ENCODE data around the gene APOH. TPM values are rescaled to one million over a fixed set of nuclear protein-coding genes. Genes with fewer than 3 reads are reported as not detected.

The APOH gene, protein sequence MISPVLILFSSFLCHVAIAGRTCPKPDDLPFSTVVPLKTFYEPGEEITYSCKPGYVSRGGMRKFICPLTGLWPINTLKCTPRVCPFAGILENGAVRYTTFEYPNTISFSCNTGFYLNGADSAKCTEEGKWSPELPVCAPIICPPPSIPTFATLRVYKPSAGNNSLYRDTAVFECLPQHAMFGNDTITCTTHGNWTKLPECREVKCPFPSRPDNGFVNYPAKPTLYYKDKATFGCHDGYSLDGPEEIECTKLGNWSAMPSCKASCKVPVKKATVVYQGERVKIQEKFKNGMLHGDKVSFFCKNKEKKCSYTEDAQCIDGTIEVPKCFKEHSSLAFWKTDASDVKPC
- total RNA-seq (not detected), polyA plus RNA-seq (not detected)

DNA sequence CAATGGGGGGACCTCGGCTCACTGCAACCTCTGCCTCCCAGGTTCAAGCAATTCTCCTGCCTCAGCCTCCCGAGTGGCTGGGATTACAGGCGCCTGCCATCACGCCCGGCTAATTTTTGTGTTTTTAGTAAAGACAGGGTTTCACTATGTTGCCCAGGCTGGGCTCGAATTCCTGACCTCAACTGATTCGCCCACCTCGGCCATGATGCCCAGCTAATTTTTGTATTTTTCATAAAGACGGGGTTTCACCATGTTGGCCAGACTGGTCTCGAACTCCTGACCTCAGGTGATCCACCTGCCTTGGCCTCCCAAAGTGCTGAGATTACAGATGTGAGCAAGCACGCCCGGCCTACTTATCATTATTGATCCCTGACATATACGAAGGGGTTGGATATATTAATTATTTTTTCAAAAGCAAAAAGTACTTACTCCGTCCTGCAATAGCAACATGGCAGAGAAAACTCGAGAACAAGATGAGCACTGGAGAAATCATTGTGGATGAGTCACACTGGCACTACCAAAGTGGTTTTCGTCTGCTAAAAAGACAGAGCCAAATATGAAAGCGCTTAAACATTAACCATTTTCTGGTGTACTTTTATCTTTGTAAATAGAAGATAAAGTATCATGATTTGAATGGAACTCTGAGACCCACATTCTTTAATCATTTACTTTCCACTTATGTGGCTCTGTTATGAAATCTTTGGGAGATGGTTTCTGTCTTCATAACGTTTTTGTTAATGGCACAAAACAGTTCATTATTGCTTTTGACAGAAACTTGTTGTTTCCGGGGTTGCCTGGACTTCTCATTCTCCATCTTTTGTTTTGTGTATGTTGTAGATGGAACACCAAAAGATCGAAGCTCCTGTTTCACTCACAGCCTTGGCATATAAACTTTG, at the start of gene APOH:
Gene APOH, minus strand, starts transcription at position 529 of the 896 bp plus-strand sequence. Its CDS starts 36 bp downstream, at position 493.
- Histone ChIP-seq H3K9me3 (ENCODE audit: low read length) (no peaks in the 10 kb centered on the region), H3K27me3 (ENCODE audit: insufficient read depth, low read length, poor library complexity, severe bottlenecking) (no peaks in the 10 kb centered on the region), H3K4me3 (ENCODE audit: low read length) (no peak within 1 kb of the TSS), H3K36me3 (ENCODE audit: insufficient read depth, low read length) (no peaks in the 10 kb centered on the region), H3K4me1 (ENCODE audit: insufficient read depth, low read length) (no peaks in the 10 kb centered on the region), H3K27ac (ENCODE audit: low read depth, low read length) (no peak within 1 kb of the TSS)
- POLR2A ChIA-PET, result no interaction called here
- Mint-ChIP-seq H3K4me1 (peaks cover 3 to 7% (median 6%) of the 10 kb centered on the region in 3 donors), H3K27ac (no peak within 1 kb of the TSS), H3K9me3 (no peaks in the 10 kb centered on the region), H3K27me3 (peaks cover 0 to 5% of the 10 kb centered on the region in 2 donors), H3K4me3 (no peak within 1 kb of the TSS), H3K36me3 (no peaks in the 10 kb centered on the region)
- no peak for DNase-seq
- CTCF ChIA-PET, result no interaction called here

DNA sequence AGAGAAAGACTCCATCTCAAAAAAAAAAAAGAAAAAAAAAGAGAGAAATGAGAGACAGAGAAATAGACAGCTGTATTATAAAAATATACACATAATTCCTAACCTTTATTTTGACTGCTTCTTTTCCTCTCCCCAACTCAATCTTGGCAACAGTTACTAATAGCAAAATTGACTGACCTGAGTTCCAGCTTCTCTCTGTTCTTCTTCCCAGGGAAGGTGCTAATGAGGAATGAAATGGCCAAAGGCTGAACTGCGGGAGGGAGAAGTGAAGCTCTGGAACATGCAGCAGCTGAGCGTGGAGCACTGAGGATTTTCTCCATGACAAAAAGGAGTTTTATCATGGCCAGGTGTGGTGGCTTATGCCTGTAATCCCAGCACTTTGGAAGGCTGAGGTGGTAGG, 48.0 kb upstream of the APOH start:
- Mint-ChIP-seq H3K36me3 (no peaks in the 10 kb centered on the region), H3K4me3 (no peak overlapping the region), H3K4me1 (no peaks in the 10 kb centered on the region), H3K9me3 (no peaks in the 10 kb centered on the region), H3K27me3 (no peaks in the 10 kb centered on the region), H3K27ac (no peak overlapping the region)
- Histone ChIP-seq H3K27ac (ENCODE audit: low read depth, low read length) (no peak overlapping the region), H3K27me3 (ENCODE audit: insufficient read depth, low read length, poor library complexity, severe bottlenecking) (no peaks in the 10 kb centered on the region), H3K4me1 (ENCODE audit: insufficient read depth, low read length) (no peaks in the 10 kb centered on the region), H3K36me3 (ENCODE audit: insufficient read depth, low read length) (no peaks in the 10 kb centered on the region), H3K4me3 (ENCODE audit: low read length) (no peak overlapping the region), H3K9me3 (ENCODE audit: low read length) (no peaks in the 10 kb centered on the region)
- no peak for DNase-seq
- ChIA-PET POLR2A (no interaction called here), CTCF (interaction anchor here (0.7 kb wide), 1 partner anchor 9 kb away, joined by 3 read pairs; no protein-coding TSS in a partner anchor)

DNA sequence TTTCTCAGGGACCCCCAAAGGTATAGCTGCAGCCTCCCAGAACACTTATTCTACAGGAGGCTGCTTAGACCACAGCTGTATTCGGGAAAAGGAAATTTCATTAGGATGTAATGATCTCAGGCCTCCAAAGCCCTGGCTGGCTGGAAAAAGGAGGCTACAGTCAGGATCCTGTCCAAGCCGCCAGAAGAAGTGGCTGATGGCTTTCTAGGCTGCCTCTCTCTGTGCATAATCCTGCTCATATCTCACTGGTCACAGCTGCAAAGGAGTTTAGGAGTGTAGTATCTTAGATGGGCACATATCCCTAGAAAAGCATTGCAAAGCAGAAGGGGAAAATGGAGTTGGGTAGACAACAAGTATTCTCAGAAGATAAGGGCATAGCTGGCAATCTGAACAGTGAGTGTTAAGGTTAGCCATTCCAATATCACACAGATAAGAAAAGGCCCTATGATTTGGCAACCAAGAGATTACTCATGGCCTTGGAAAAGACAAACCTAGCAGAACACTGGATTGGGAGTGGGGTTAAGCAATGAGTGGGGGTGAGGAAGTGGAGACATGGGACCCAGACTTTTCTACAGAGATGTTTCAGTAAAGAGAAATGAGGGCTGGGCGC, 47.2 kb upstream of the APOH start:
- H3K36me3 Mint-ChIP-seq, result no peaks in the 10 kb centered on the region
- no peaks in the 10 kb centered on the region for H3K36me3 ChIP-seq (ENCODE audit: insufficient read depth, low read length)
- CTCF ChIA-PET, result interaction anchor here (0.7 kb wide), 1 partner anchor 8 kb away, joined by 3 read pairs; no protein-coding TSS in a partner anchor
- H3K9me3 Mint-ChIP-seq, result no peaks in the 10 kb centered on the region
- POLR2A ChIA-PET, result no interaction called here
- H3K27ac Mint-ChIP-seq, result peak overlapping the region in 2 of 8 donors; percentile 15 to 61
- no peaks in the 10 kb centered on the region for H3K9me3 ChIP-seq (ENCODE audit: low read length)
- no peak overlapping the region for H3K4me3 ChIP-seq (ENCODE audit: low read length)
- H3K4me3 Mint-ChIP-seq, result no peak overlapping the region
- no peaks in the 10 kb centered on the region for H3K4me1 Mint-ChIP-seq
- H3K27me3 ChIP-seq (ENCODE audit: insufficient read depth, low read length, poor library complexity, severe bottlenecking), result no peaks in the 10 kb centered on the region
- DNase-seq, result no peak
- no peak overlapping the region for H3K27ac ChIP-seq (ENCODE audit: low read depth, low read length)
- H3K27me3 Mint-ChIP-seq, result no peaks in the 10 kb centered on the region
- H3K4me1 ChIP-seq (ENCODE audit: insufficient read depth, low read length), result no peaks in the 10 kb centered on the region

DNA sequence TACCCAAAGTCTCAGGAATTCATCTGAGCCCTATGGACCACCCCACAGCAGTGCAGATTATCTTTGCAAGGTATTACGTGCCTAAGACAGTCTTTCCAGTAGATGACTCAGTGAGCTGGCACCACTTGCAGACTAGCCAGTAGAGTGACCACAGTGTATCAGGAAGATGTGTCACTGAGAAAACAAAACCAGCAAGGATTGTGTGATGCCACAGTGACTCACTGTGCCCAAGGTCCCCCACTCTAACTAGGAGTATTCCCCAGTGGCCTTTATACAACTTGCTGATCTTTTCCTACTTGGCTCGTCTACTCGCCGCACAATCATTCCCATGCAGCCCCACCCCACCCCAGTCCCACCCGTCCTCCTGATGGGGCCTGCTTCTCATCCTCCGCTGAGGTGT, 46.4 kb upstream of the APOH start:
- Histone ChIP-seq H3K36me3 (ENCODE audit: insufficient read depth, low read length) (no peaks in the 10 kb centered on the region), H3K4me3 (ENCODE audit: low read length) (no peak overlapping the region), H3K9me3 (ENCODE audit: low read length) (no peaks in the 10 kb centered on the region), H3K4me1 (ENCODE audit: insufficient read depth, low read length) (no peaks in the 10 kb centered on the region), H3K27ac (ENCODE audit: low read depth, low read length) (no peak overlapping the region), H3K27me3 (ENCODE audit: insufficient read depth, low read length, poor library complexity, severe bottlenecking) (no peaks in the 10 kb centered on the region)
- peak overlapping the region in 2 of 8 donors; percentile 18 to 58 for H3K27ac Mint-ChIP-seq
- no peaks in the 10 kb centered on the region for H3K4me1 Mint-ChIP-seq
- H3K27me3 Mint-ChIP-seq, result peaks cover 0 to 1% of the 10 kb centered on the region in 2 donors
- H3K4me3 Mint-ChIP-seq, result no peak overlapping the region
- CTCF ChIA-PET, result no interaction called here
- H3K9me3 Mint-ChIP-seq, result no peaks in the 10 kb centered on the region
- no peaks in the 10 kb centered on the region for H3K36me3 Mint-ChIP-seq
- POLR2A ChIA-PET, result no interaction called here
- no peak for DNase-seq

DNA sequence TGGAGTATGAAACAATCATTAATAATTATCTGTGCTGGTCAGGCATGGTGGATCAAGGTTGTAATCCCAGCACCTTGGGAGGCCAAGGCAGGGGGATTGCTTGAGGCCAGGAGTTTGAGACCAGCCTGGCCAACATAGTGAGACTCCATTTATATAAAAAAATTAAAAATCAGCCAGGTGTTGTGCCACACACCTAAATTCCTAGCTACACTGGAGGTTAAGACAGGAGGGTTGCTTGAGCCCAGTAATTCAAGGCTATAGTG, 44.3 kb upstream of the APOH start:
- no peak for DNase-seq
- no peaks in the 10 kb centered on the region for H3K36me3 Mint-ChIP-seq
- CTCF ChIA-PET, result no interaction called here
- H3K4me3 Mint-ChIP-seq, result no peak overlapping the region
- POLR2A ChIA-PET, result no interaction called here
- peak overlapping the region in 1 of 8 donors; percentile 38 for H3K27ac Mint-ChIP-seq
- no peaks in the 10 kb centered on the region for H3K27me3 ChIP-seq (ENCODE audit: insufficient read depth, low read length, poor library complexity, severe bottlenecking)
- H3K36me3 ChIP-seq (ENCODE audit: insufficient read depth, low read length), result no peaks in the 10 kb centered on the region
- H3K4me1 ChIP-seq (ENCODE audit: insufficient read depth, low read length), result no peaks in the 10 kb centered on the region
- H3K9me3 ChIP-seq (ENCODE audit: low read length), result no peaks in the 10 kb centered on the region
- H3K4me1 Mint-ChIP-seq, result no peaks in the 10 kb centered on the region
- H3K27ac ChIP-seq (ENCODE audit: low read depth, low read length), result no peak overlapping the region
- H3K27me3 Mint-ChIP-seq, result peaks cover 0 to 2% of the 10 kb centered on the region in 2 donors
- no peaks in the 10 kb centered on the region for H3K9me3 Mint-ChIP-seq
- no peak overlapping the region for H3K4me3 ChIP-seq (ENCODE audit: low read length)

DNA sequence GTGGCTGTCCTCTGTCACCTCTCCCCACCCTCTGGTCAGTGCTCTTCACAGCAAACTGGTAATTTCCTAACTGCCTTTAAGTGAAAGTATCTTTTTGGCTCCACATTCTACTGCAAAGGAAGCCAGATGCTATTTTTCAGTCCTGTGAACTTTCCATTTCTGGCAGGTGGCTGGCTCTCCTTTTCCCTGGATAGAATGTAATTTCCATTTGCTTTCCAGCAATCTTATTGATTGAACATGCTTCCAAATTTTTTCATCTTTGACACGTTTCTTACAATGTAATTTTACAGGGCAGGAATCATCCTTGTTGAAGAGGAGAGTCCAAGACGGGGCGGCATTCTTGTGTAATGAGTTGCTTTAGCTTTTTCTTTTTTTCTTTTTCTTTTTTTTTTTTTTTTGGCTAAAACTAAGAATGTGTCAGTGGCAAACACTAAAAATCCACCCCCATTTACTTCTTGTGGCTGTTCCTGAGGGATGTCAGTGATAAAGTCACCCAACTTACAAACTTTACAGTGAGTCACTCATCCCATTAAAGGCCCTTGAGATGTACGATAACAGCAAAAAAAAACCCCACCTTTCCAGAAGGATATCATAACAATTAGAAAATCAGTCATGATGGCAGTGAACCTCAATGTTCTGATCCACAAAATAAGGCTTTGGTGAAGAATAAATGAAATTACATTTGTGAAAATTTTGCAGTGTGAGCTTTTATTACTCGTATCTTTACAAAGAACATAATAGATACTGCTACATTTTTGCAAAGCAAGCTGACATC, 43.8 kb upstream of the APOH start:
- Mint-ChIP-seq H3K27ac (peak overlapping the region in 1 of 8 donors; percentile 34), H3K4me3 (no peak overlapping the region), H3K27me3 (peaks cover 0 to 2% of the 10 kb centered on the region in 2 donors), H3K4me1 (no peaks in the 10 kb centered on the region), H3K9me3 (no peaks in the 10 kb centered on the region), H3K36me3 (no peaks in the 10 kb centered on the region)
- H3K27me3 ChIP-seq (ENCODE audit: insufficient read depth, low read length, poor library complexity, severe bottlenecking), result no peaks in the 10 kb centered on the region
- no peak overlapping the region for H3K4me3 ChIP-seq (ENCODE audit: low read length)
- CTCF ChIA-PET, result no interaction called here
- DNase-seq, result no peak
- H3K27ac ChIP-seq (ENCODE audit: low read depth, low read length), result no peak overlapping the region
- H3K9me3 ChIP-seq (ENCODE audit: low read length), result no peaks in the 10 kb centered on the region
- no peaks in the 10 kb centered on the region for H3K4me1 ChIP-seq (ENCODE audit: insufficient read depth, low read length)
- H3K36me3 ChIP-seq (ENCODE audit: insufficient read depth, low read length), result no peaks in the 10 kb centered on the region
- POLR2A ChIA-PET, result no interaction called here

DNA sequence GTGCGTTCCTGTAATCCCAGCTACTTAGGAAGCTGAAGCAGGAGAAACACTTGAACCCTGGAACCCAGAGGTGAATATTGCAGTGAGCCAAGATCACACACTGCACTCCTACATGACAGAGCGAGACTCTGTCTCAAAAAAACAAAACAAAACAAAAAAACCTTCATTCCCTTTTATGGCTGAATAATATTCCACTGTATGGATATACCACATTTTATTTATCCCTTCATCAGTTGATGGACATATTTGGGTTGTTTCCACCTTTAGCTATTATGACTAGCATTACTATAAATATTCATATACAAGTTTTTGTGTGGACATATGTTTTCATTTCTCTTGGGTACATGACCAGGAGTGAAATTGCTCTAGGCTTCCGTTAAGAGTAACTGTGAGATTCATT, 42.3 kb upstream of the APOH start:
- Histone ChIP-seq H3K36me3 (ENCODE audit: insufficient read depth, low read length) (no peaks in the 10 kb centered on the region), H3K4me1 (ENCODE audit: insufficient read depth, low read length) (no peaks in the 10 kb centered on the region), H3K4me3 (ENCODE audit: low read length) (no peak overlapping the region), H3K27ac (ENCODE audit: low read depth, low read length) (no peak overlapping the region), H3K9me3 (ENCODE audit: low read length) (no peaks in the 10 kb centered on the region), H3K27me3 (ENCODE audit: insufficient read depth, low read length, poor library complexity, severe bottlenecking) (no peaks in the 10 kb centered on the region)
- ChIA-PET POLR2A (no interaction called here), CTCF (no interaction called here)
- no peak for DNase-seq
- no peaks in the 10 kb centered on the region for H3K9me3 Mint-ChIP-seq
- H3K27me3 Mint-ChIP-seq, result peaks cover 0 to 2% of the 10 kb centered on the region in 2 donors
- no peaks in the 10 kb centered on the region for H3K36me3 Mint-ChIP-seq
- H3K4me3 Mint-ChIP-seq, result no peak overlapping the region
- no peaks in the 10 kb centered on the region for H3K4me1 Mint-ChIP-seq
- H3K27ac Mint-ChIP-seq, result no peak overlapping the region
